HG03103 (cell line): ENCODE measurements around the gene TCF23.

ENCODE experiments used
- ATAC-seq: cut with Tn5 transposase; IDR thresholded peaks from one replicate; pipeline ENCODE4 v1.9.1; 2021; ENCODE audit warnings: low read depth; ENCODE audit not compliant: unreplicated experiment

Gene TCF23

DNA sequence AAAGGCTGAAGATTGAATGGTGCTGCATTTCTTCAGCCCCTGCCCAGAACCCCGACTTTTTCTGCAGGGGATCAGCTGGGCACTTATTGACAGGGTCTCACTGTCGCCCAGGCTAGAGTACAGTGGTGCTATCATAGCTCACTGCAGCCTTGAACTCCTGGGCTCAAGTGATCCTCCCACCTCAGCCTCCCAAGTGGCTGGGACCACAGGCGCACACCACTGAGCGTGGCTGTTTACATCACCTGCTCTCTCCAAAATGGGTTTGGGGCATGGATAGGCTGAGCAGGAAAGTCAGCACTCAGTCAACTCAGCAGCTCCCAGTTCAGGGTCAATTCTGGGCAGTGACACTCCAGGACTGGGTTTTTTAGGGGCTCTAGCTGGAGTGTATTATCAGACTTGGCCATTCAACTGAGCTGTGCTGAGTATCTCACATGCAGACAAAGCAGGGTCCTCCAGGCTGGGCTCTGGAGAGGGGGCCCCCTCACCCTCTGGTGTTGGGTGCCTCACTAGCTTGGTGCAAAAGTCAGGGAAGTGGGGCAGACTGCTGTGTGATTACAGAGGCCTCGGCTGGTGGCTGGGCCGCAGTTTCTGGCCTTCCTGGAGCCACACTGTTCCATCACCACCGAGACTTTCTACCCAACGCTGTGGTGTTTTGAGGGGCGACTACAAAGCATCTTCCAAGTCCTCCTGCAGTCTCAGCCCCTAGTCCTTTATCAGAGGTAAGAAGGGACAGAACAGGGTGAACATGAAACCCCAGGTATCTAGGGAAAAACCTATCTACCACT is 20.7 kb upstream of the TCF23 start:
- ATAC-seq = no peak

- ATAC-seq = no peak
Measured at GRCh38 chr2:27128668-27129571, 19.9 kb upstream of the TCF23 start.

GRCh38 chr2:27130396-27130795 is 18.4 kb upstream of the TCF23 start:
- no peak for ATAC-seq

DNA sequence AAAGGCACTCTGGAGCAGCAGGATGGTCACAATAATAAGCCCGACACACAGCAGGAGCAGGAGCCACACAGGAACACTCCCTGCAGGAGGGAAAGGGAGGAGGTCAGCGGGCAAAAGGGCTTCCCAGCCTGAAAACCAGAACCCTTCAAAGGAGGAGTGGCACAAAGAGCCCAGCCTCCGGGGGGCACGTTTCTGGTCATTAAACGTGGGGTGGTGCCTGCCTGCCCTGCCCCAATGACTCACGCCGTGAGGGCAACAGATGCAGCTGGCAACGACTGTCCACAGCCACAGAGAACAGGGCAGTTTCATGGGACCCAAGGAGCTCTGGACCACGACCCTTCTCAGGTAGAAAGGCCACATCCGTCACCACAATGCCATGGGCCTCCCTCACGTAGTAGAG is 17.4 kb upstream of the TCF23 start:
- no peak for ATAC-seq

DNA sequence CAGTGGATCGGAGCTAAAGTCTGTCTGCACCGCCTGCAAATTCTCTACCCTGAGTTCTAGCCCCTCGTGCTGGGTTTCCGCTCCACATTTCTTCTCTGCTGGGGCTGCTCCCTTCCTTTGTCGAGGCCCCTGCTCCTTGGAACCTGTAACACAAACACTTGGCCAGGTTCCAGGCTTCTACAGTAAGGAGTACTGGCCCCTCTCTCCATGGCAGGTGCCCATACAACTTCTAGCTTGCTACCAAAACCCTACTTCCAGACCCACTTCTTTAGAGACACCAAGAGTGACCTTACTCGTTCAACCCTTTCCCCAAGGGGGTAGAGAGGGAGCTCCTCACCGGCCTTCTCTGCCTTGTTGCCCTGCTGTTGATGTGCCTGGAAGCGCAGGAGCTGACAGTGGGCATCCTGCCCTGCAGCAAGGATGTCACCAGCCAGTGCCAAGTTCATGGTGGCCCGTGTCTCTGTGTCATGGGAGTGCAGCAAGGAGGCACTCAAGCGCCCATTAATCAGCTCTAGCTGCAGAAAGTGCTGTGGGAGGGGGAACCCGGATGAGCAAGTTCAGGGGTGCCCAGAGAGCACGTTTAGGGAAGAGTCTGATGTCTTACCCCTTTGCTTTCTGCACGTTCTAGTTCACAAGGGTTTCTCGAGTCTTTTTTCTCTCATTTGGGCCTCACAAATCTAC is 15.5 kb upstream of the TCF23 start:
- no peak for ATAC-seq

DNA sequence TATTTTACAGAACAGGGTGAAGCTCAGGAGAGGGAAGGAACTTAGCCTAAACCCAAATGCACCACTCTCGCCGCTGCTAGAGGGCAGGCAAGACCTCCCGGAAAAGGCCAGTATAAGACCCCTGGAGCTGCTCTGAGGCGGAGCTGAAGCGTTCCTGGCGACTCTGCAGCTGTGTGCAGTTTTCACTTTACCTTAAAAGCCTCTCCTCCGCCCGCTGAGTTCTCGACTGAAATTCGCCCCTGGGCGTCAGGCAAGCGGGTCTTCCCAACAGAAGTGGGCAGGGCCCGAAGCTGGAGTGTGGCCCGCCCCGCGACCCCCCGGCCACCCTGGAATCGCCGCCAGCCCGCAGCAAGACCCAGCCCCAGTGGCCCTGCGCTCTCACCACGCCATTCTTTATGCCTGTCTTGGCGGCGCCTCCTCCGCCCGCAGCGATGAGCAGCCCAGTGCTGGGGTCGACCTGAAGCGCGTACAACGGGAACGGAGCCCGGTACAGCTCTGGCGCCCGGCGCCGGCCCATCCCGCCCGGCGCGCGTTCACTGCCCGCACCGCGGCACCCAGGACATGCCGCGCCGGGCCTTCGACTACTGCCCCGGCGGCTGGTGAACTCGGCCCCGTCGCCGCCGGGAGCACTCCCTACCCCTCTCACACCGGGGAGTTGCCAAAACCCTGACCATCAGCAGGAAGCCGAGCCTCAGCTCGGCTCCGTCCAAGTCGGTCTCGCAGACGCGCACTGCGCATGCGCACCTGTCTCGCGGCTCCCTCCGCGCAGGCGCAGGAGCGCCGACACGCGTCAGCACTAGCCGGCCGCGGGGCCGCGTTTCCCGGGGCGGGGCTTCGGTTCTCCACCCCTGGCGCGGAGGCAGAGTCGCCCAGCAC is 14.7 kb upstream of the TCF23 start, which contains the start of gene PREB:
Gene PREB, minus strand, starts transcription at position 732 of the 876 bp plus-strand sequence. Its CDS starts 215 bp downstream, at position 517.
- ATAC-seq = peak; percentile 79

GRCh38 chr2:27134781-27135477 is 13.9 kb upstream of the TCF23 start:
- no peak for ATAC-seq

- no peak for ATAC-seq
Measured at GRCh38 chr2:27135478-27135955, 13.3 kb upstream of the TCF23 start.

GRCh38 chr2:27136751-27137150 is 12.1 kb upstream of the TCF23 start:
- ATAC-seq = no peak

- ATAC-seq = no peak
Measured at GRCh38 chr2:27137322-27137935, 11.4 kb upstream of the TCF23 start.

DNA sequence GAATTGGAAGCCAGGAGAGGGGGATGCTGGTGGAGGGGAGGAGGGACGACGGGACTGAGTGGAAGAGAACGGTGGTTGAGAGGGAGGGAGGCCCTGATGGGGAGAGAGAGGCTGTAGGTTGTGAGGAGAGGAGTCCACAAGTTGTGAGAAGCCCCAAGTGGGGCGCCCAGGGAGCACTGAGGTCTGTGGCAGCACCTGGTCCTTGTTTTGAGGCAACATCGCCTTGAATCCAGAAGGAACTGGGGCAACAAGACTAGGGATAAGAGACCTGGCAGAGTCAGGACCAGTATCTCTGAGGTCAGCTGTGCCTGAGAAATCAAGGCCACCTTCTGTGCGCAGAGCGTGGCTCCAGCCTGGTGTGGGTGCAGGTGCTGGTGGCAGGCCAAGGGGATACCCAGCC is 10.7 kb upstream of the TCF23 start:
- ATAC-seq = no peak

DNA sequence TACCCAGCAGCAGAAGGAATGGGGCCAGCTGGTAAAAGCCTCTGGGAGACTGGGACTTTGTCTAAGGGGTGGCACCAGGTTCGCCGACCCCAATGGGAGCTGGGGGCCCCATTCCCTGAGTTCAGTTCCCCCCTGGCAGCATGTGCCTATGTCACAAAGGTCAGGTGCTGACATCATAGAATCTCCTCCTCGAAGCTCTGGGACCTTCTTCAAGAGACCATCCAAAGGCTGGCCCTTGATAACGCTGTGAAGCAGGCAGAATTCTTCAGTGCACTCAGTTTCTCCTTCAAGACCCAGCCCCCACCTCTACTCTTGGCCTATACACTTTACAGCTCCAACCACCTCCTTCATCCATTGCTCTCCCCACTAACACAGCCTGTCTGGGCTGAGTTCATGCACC is 9.5 kb upstream of the TCF23 start, which contains the start of gene PRR30:
Gene PRR30, minus strand, starts transcription at position 101 of the 400 bp plus-strand sequence. CDS start 1,081 bp downstream, outside the sequence.
- no peak for ATAC-seq

DNA sequence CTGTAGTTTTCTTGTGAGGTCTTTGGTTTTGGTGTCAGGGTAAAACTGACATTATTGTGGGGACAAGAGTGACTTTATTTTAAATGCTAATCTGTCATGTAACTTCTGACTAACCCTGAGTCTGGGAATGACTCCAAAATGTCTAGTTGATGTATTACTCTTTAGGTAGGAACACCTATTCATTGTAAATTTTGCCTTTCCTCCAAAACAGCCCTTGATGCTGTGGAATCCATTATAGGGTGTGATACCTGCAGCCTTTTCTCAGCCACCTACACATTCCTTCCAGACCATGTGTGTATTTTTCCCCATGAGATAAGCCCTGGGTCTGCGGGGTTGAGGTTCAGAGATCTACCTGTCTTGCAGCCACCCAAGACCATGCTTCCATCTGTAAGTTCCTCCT is 5.5 kb upstream of the TCF23 start:
- no peak for ATAC-seq

GRCh38 chr2:27145682-27146081 is 3.1 kb upstream of the TCF23 start:
- ATAC-seq = no peak

GRCh38 chr2:27147935-27148334 is 869 bp upstream of the TCF23 start:
- no peak for ATAC-seq

- ATAC-seq = no peak
Measured at GRCh38 chr2:27149570-27150405, 984 bp downstream of the TCF23 start.

DNA sequence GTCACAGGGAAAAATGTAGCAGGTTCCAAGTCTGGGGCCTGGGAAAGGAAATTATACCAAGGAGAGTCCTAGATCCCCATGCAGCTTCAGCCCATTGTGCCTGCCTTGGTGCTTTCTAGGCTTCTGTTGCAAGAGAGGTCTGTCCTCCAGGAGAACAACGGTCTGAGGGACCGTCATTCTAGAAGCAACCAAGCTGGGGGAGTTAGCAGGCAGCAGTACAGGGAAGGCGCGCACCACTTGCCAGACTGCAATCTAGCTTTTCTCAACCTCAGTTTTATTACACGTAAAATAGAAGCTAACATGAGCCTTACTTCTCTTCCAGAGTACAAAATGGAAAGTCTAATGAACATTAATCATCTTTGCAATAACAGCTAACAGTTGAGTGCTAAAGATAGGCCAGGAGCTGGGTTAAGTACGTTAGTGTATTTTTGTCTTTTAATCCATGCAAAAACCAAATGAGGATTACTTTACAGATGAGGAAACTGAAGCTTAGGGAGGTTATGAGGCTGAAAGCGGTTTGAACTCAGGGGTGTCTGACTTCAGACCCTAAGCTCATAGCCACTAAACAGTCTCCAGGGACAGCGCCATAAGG is 1.9 kb downstream of the TCF23 start:
- ATAC-seq = no peak
